ENCODE measurements around the gene CCDC57. TPM values are rescaled to one million over a fixed set of nuclear protein-coding genes. Genes with fewer than 3 reads are reported as not detected.

The CCDC57 gene
- total and polyA plus RNA-seq, 9 of the 15 experiments (the other 6 are each of a cell fraction or from before 2014, with no cell fraction given) = 0.83 to 36.2 (median 13.6) TPM

DNA sequence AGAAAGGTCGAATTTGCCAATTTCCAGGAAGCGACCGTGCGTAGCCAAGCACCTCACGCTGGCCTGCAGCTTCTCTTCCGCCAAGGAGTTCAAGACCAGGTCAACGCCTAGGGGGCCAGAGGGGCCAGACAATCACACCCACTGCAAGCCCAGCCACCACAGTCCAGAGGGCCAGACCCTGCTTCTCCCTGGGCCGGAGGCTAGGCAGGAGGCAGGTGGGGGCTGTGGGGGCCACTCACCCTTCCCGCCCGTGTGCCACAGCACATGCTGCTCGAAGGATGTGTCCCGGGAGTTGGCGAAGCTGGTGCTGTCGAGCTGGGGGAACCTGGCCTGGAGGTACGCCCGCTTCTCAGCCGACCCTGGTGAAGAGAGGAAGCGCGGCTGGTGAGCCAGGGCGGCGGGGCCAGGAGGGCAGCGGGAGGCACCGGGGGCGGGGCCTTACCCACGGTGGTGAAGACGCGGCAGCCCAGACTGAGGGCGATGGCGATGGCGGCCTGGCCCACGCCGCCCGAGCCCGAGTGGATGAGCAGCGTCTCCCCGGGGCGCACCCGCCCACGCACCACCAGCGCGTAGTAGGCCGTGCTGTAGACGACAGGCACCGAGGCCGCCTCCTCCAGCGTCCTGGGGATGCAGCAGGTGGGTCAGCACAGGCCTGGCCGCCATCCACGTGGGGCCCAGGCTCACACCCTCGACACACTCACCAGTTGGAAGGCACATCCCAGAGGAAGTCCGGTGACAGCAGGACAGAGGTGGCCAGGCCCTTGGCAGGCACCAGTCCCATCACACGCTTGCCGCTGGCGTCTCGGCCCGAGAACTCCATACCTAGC is 128.9 kb downstream of the CCDC57 start:
- WGBS (ENCODE audit: insufficient coverage, low coverage, missing lambda C conversion rate) = 96% methylated on average over 18 of the region's 55 CpGs
- no peak overlapping the region; a peak in 1 of 4 replicates for H3K9ac ChIP-seq (ENCODE audit: insufficient read depth in 1 of 2, low read depth in 2 of 2, low read length in 2 of 2)
- H4K20me1 ChIP-seq (replicated peaks; ENCODE audit: control insufficient read depth, insufficient read depth, low read length) = peaks cover 21% of the 10 kb centered on the region
- H3K4me3 ChIP-seq = no peak overlapping the region
- FAIRE-seq (no peak), DNase-seq (ENCODE audit: extremely low read depth in 1 of 4, low spot score in 3 of 4) (no peak), ATAC-seq (no peak)
- H3K4me1 ChIP-seq (replicated peaks in 1 of 2; ENCODE audit: control insufficient read depth in 2 of 2, insufficient read depth in 2 of 2, low read length in 2 of 2) = peaks cover 0 to 68% of the 10 kb centered on the region in 2 experiments; a peak in 1 of 5 replicates
- H3K9me1 ChIP-seq (ENCODE audit: control insufficient read depth, insufficient read depth, low read length) = no peaks in the 10 kb centered on the region
- H3K27me3 ChIP-seq (ENCODE audit: control insufficient read depth in 2 of 2, insufficient read depth in 2 of 2, low read length in 2 of 2) = no peaks in the 10 kb centered on the region
- no TSS peak for BruUV-seq (replicated peaks)
- H3K9me3 ChIP-seq (replicated peaks; ENCODE audit: control insufficient read depth, insufficient read depth, low read depth, low read length) = no peaks in the 10 kb centered on the region
- no peak overlapping the region for H3K4me2 ChIP-seq (ENCODE audit: insufficient read depth, low read length)
- H3K27ac ChIP-seq (ENCODE audit: extremely low read depth, low read depth, low read length) = no peak overlapping the region
- ChIA-PET POLR2A (interaction anchor here (0.5 to 1.2 kb wide), 2 partner anchors 8 to 179 kb away, joined by 3 to 4 read pairs; no protein-coding TSS in a partner anchor), CTCF (ENCODE audit: low intra/inter-chr PET ratio) (no interaction called here)
- H3K79me2 ChIP-seq (ENCODE audit: control insufficient read depth, insufficient read depth, low read length) = peaks cover 2% of the 10 kb centered on the region; the same call in 1 of the 3 replicates
- H2AFZ ChIP-seq (ENCODE audit: low read depth, low read length) = no peak overlapping the region
- in situ Hi-C loops (cut with MboI) (no loop called here), intact Hi-C loops (cut with micrococcal nuclease) (no loop called here)
- peaks cover 98% of the 10 kb centered on the region; the same call in 2 of the 3 replicates for H3K36me3 ChIP-seq (ENCODE audit: control insufficient read depth, insufficient read depth, low read length)
- TF ChIP-seq TEAD4 (IDR thresholded peaks at IDR 0.05; ENCODE audit: low read length) = no peak
- no peak for TF ChIP-seq TEAD4 (CRISPR knock-in tag; IDR thresholded peaks at IDR 0.05; ENCODE audit: borderline replicate concordance)
- TF ChIP-seq ZNF232 (CRISPR knock-in tag; IDR thresholded peaks at IDR 0.05) = no peak
- no peak for TF ChIP-seq ZFP36 (IDR thresholded peaks at IDR 0.05; ENCODE audit: low read depth, low read length, partially characterized antibody)
- peak; percentile 43 for TF ChIP-seq POLR2G (IDR thresholded peaks at IDR 0.05; ENCODE audit: low read depth, low read length)
- TF ChIP-seq, protein P1, sequence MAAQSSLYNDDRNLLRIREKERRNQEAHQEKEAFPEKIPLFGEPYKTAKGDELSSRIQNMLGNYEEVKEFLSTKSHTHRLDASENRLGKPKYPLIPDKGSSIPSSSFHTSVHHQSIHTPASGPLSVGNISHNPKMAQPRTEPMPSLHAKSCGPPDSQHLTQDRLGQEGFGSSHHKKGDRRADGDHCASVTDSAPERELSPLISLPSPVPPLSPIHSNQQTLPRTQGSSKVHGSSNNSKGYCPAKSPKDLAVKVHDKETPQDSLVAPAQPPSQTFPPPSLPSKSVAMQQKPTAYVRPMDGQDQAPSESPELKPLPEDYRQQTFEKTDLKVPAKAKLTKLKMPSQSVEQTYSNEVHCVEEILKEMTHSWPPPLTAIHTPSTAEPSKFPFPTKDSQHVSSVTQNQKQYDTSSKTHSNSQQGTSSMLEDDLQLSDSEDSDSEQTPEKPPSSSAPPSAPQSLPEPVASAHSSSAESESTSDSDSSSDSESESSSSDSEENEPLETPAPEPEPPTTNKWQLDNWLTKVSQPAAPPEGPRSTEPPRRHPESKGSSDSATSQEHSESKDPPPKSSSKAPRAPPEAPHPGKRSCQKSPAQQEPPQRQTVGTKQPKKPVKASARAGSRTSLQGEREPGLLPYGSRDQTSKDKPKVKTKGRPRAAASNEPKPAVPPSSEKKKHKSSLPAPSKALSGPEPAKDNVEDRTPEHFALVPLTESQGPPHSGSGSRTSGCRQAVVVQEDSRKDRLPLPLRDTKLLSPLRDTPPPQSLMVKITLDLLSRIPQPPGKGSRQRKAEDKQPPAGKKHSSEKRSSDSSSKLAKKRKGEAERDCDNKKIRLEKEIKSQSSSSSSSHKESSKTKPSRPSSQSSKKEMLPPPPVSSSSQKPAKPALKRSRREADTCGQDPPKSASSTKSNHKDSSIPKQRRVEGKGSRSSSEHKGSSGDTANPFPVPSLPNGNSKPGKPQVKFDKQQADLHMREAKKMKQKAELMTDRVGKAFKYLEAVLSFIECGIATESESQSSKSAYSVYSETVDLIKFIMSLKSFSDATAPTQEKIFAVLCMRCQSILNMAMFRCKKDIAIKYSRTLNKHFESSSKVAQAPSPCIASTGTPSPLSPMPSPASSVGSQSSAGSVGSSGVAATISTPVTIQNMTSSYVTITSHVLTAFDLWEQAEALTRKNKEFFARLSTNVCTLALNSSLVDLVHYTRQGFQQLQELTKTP (IDR thresholded peaks at IDR 0.05; ENCODE audit: low read depth in 1 of 2, partially characterized antibody in 2 of 2) = no peak
- TF ChIP-seq, protein P2, sequence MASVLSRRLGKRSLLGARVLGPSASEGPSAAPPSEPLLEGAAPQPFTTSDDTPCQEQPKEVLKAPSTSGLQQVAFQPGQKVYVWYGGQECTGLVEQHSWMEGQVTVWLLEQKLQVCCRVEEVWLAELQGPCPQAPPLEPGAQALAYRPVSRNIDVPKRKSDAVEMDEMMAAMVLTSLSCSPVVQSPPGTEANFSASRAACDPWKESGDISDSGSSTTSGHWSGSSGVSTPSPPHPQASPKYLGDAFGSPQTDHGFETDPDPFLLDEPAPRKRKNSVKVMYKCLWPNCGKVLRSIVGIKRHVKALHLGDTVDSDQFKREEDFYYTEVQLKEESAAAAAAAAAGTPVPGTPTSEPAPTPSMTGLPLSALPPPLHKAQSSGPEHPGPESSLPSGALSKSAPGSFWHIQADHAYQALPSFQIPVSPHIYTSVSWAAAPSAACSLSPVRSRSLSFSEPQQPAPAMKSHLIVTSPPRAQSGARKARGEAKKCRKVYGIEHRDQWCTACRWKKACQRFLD (CRISPR knock-in tag; IDR thresholded peaks at IDR 0.05) = no peak
- TF ChIP-seq POLR2A (conservative IDR thresholded peaks at IDR 0.05) = 0 out of 2 replicates have a peak, but pooled peaks have one; percentile 38
- TF ChIP-seq ZNF436 (CRISPR knock-in tag; IDR thresholded peaks at IDR 0.05) = no peak
- TF ChIP-seq CREB1 (IDR thresholded peaks at IDR 0.05) = 0 out of 2 replicates have a peak, but pooled peaks have one; percentile 5
- TF ChIP-seq CREB1 (CRISPR knock-in tag; IDR thresholded peaks at IDR 0.05) = no peak
- TF ChIP-seq RBFOX2 (IDR thresholded peaks at IDR 0.05; ENCODE audit: low read depth, low read length) = peak; percentile 65
- TF ChIP-seq HNRNPUL1 (IDR thresholded peaks at IDR 0.05; ENCODE audit: low read length) = no peak
- TF ChIP-seq ZNF347 (CRISPR knock-in tag; IDR thresholded peaks at IDR 0.05; ENCODE audit: low read depth) = no peak
- peak; percentile 13 for TF ChIP-seq RBM22 (IDR thresholded peaks at IDR 0.05; ENCODE audit: low read depth, low read length, poor library complexity, severe bottlenecking)
- TF ChIP-seq ZKSCAN1 (IDR thresholded peaks at IDR 0.05; ENCODE audit: low read depth, low read length) = peak; percentile 96
- TF ChIP-seq SREBF2 (CRISPR knock-in tag; IDR thresholded peaks at IDR 0.05) = no peak
- no peak for TF ChIP-seq U2AF1 (optimal IDR thresholded peaks at IDR 0.05; ENCODE audit: low read depth, low read length)
